Measurements from ENCODE around the gene EPHB6.

- TF ChIP-seq EZH2 (IDR thresholded peaks at IDR 0.05): no peak
- no peak for TF ChIP-seq POLR2AphosphoS5 (IDR thresholded peaks at IDR 0.05; ENCODE audit: borderline replicate concordance, low read depth, low read length)
Observed at GRCh38 chr7:142856565-142857245, 1.8 kb downstream of the EPHB6 start.

Data from SK-N-MC (cell line).